Measurements from ENCODE around the gene PIGU.
"Not testable (repeated sequence)": the region's sequence is repeated elsewhere in the genome, so short reads cannot be mapped to it uniquely, and the experiment has no call there.

Gene PIGU

DNA sequence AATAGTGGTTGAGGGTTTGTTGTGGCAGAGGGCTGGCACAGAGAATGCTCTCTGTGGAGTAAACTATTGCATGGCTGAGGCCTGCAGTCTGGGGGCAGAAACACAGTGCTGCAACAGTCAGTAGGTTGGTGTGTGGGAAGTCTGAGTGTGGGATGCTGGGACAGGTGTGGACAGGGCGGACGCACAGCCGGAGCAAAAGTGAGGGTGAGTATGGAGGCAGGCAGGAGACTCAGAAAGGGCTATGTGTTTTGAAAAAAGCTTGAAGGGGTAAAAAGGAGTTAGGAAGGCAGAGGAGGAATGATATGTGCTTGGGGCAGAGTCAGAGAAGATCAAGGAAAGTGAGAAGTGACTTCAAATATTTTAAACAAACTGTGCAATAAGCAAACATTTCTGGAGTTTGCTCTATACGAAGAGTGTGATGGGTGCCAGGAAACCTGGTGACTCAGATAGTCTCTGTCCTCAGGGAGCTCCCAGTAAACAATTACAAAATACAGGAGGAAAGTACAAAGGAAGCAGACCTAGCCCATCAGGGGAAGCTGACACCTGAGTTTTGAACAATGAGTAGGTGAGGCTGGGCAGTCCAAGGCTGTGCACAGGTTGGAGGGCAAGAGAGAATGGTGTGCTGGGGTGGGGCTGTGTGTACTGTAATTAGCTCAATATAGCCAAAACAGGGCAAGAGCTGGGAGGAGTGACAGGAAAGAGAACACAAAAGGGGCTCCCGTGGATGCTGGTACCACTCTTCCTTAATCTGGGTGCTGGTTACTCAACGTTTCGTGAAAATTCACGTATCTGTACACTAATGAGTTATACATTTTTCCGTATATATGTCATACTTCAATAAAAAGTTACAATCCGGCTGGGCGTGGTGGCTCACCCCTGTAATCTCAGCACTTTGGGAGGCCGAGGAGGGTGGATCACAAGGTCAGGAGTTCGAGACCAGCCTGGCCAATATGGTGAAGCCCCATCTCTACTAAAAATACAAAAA is 55.2 kb downstream of the PIGU start:
- DNase-seq = no peak

DNA sequence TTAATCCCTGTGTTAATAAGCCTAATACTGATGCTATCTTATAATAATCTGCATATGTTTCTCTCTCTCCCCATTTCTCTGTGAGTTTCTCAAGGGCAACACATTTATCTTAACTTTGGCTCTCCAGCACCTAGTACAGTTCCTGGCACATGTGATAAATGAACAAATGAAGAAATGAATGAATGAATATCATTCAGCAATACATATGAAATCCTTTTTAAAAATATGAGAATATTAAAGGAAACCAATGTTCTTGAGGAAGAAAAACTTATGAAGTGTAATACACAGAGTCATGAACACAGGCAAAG is 55.9 kb downstream of the PIGU start:
- DNase-seq = no peak

- no peak for DNase-seq
These were observed 58.2 kb downstream of the PIGU start for GRCh38 chr20:34618676-34619075.

- not testable (repeated sequence) for DNase-seq
These were observed 60.0 kb downstream of the PIGU start for GRCh38 chr20:34616913-34617312.

- DNase-seq = no peak
These were observed 61.4 kb downstream of the PIGU start for GRCh38 chr20:34615477-34615876.

GRCh38 chr20:34611976-34612375 is 64.9 kb downstream of the PIGU start:
- not testable (repeated sequence) for DNase-seq

GRCh38 chr20:34607066-34607465 is 69.8 kb downstream of the PIGU start:
- no peak for DNase-seq

- no peak for DNase-seq
These were observed 71.7 kb downstream of the PIGU start for GRCh38 chr20:34604980-34605788.

GRCh38 chr20:34600892-34601653 is 75.8 kb downstream of the PIGU start:
- no peak for DNase-seq

- DNase-seq = no peak
These were observed 81.3 kb downstream of the PIGU start for GRCh38 chr20:34595377-34596184.

DNA sequence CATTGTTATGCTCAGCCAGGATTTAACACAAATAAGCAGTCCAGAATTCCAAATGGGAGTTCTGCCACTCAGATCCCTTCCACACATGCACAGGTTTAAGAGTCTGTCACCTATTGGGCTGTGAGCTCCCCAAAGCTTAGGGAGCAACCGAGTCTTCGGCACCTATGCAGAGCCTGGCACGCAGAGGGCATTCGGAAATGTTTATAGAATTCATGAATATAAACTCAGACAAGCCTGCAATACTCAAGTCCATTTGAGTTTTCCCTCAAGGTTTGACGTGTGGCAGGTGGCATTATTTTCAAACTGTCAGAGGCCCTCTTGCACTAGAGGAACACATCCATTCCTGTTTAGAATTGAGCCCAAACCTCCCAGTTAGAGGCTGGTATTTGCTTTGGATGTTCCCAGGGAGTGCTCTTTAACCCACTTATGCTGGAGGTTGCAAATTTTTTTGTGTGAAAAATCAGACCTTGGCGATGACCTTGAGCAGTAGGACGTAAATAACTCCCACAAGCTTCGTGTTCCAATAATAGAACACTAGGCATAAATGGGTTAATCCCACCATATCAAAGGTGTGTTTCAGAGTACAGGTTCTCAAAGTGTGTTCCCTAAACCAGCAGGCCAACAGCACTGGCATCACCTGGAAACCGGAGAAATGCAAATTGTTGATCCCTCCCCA is 90.3 kb downstream of the PIGU start:
- no peak for DNase-seq

DNA sequence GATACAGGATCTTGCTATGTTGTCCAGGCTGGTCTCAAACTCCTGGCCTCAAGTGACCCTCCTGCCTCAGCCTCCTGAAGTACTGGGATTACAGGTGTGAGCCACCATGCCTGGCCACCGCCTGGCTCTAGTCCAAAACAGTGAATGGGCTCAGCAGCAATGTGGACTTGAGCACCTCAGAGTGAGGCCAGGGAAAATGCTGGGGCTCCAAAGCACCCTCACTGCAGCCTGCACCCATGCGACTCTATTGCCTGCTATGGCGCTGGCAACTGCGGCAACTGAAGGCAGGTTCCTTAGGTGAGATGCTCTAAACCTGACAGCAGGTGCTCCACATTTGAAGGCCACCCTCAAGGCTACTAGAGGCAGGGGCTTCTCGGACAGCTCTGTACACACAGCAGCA is 91.9 kb downstream of the PIGU start:
- DNase-seq = no peak

DNA sequence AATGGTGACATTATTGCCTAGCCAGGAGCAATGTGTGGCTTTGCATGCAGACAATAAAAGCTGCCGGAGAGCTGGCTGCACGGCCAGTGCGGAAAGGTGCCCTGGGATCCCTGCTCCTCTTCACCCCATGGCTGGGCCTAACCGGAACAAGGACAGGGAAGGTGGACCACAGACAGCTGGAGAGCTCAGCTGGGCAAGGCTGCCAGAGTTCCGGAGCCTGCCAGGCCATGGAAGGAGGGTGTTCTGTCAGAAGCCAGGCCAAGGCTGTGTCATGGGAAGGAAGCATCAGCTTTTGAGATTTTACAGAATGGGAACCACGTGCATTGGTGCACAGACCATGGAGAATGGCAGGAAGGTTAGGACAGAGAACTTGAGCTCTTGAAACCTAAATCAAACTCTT is 93.3 kb downstream of the PIGU start:
- DNase-seq = no peak

- no peak for DNase-seq
These were observed 94.0 kb downstream of the PIGU start for GRCh38 chr20:34582911-34583310.

GRCh38 chr20:34582221-34582620 is 94.7 kb downstream of the PIGU start:
- DNase-seq = no peak

- no peak for DNase-seq
These were observed 95.3 kb downstream of the PIGU start for GRCh38 chr20:34581341-34582184.

- no peak for DNase-seq
These were observed 96.6 kb downstream of the PIGU start for GRCh38 chr20:34579979-34580940.

DNA sequence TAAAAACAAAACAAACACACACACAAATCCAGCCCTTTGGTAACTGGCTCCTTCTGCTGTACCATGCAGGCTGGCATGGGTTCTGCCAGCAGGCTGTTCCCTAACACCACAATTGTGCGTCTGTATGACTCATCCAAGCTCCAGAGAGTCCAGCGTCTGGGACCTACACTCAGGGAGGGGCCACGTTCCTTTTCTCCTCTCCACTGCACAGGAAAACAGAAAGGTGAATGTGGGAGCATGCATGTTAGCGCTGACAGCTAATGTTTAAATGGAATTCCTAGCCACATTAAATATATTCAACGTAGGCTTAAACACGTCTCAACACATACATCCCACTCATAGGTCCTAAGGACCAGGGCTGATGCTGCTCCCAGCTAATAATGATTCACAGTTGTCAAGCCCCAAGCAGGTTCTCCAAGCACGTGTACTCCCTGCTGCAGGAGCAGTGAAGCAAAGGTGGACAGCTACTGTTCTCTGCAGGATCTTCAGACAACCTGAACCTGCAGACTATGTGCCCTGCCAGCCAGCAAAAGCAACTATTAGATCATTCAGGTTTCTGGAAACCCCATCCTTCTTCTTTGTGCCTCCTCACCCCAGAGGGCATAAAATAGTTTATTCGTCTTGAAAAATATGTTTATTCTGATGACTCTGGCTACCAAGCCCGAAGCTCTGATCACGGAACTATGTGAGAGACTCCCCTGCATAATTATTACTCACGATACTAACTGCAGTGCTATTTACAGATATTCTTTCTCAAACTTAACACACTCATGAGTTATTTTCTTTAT is 97.5 kb downstream of the PIGU start:
- no peak for DNase-seq

DNA sequence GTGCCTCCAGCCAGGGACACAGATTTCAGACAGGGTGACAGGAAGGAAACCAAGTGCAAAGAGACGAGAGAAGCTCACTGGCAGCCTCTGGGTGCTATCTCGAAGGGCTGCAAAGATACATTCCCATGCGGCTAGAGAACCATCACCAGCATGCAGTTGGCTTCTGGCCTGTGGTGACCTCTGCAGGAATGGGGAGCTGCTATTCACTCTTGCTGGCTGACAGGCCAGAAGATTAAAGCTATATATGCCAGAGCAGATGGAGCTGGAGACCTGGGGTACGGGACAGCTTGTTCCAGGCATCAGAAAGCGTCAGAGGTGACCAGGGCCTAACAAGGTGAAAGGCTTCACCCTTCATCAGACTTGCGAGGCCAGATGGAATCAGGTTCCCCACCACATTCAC is 98.4 kb downstream of the PIGU start:
- DNase-seq = no peak
